Endothelial cell of umbilical vein (primary cell): ENCODE results near the gene ANO6.

Experiments used
- JUN ChIP-seq: IDR thresholded peaks from 2 replicates; pipeline ENCODE4 v1.6.1; 2011; ENCODE audit warnings: borderline replicate concordance, low read depth; ENCODE audit not compliant: insufficient read length, insufficient read depth
- MYC ChIP-seq: IDR thresholded peaks from one replicate; pipeline ENCODE4 v1.6.1; 2011; ENCODE audit warnings: mild to moderate bottlenecking, low read depth, low read length
- POLR2A ChIP-seq: IDR thresholded peaks from 2 replicates; pipeline ENCODE4 v1.6.1; 2012; ENCODE audit warnings: low read depth, mild to moderate bottlenecking, control low read depth, low read length
- POLR2AphosphoS5 ChIP-seq: IDR thresholded peaks from 2 replicates; pipeline ENCODE4 v1.6.1; 2012; ENCODE audit warnings: low read depth, mild to moderate bottlenecking, control low read depth, low read length, moderate library complexity; ENCODE audit not compliant: insufficient read depth
- TF ChIP-seq, protein P1 (sequence below), 2 donors: IDR thresholded peaks; 1 replicate in 1 of 2; 2 replicates in 1 of 2; pipeline ENCODE4 v1.5.1; 2011; ENCODE audit warnings: low read length in 2 of 2, mild to moderate bottlenecking in 2 of 2, moderate library complexity in 2 of 2, control low read depth in 1 of 2, inconsistent platforms in 1 of 2, low read depth in 1 of 2; ENCODE audit not compliant: insufficient read depth in 1 of 2; ENCODE audit errors: extremely low read depth in 1 of 2

DNA sequence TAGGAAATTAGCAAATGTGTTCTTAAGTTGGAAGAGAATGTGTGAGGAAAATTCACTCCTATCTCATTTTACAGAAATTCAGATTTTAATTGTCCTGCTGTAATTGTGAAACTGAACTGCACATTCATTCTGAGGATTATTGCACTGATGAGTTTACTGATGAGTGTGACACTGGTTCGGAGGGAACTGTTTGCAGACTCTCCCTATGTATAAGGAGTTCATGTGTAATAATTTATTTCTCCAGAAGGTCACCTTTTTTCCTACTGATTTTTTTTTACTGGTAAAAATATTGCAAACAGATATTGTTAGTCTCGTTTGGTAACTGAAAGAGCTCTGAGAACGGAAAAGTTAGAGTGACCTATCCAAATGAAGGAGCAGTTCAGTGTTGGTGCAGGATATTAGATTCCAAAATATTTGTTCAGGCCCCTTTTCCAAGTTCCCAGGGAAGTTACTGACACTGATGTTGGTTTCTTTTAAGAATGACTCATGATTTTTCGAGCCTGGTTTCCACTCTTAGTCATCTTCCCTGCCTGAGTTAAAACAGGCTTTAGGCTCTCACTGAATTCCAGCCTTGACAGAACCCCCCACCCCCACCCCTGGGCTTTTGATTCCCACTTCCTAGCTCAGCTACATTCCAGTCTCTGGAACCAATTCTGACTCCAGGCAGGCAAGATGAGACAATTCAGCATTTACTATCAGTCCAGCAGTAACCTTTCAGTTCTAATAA, 18.4 kb downstream of the ANO6 start:
- TF ChIP-seq, protein P1, sequence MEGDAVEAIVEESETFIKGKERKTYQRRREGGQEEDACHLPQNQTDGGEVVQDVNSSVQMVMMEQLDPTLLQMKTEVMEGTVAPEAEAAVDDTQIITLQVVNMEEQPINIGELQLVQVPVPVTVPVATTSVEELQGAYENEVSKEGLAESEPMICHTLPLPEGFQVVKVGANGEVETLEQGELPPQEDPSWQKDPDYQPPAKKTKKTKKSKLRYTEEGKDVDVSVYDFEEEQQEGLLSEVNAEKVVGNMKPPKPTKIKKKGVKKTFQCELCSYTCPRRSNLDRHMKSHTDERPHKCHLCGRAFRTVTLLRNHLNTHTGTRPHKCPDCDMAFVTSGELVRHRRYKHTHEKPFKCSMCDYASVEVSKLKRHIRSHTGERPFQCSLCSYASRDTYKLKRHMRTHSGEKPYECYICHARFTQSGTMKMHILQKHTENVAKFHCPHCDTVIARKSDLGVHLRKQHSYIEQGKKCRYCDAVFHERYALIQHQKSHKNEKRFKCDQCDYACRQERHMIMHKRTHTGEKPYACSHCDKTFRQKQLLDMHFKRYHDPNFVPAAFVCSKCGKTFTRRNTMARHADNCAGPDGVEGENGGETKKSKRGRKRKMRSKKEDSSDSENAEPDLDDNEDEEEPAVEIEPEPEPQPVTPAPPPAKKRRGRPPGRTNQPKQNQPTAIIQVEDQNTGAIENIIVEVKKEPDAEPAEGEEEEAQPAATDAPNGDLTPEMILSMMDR (IDR thresholded peaks at IDR 0.05; ENCODE audit: extremely low read depth in 1 of 2, insufficient read depth in 1 of 2, low read depth in 1 of 2, low read length in 2 of 2), result no peak
- TF ChIP-seq POLR2A (peak; percentile 34), MYC (no peak), JUN (peak; percentile 98), POLR2AphosphoS5 (peak; percentile 81)
